H9 (cell line): ENCODE measurements around the gene RAPGEF3. TPM values are rescaled to one million over a fixed set of nuclear protein-coding genes. Genes with fewer than 3 reads are reported as not detected.

Experiments used
- DNase-seq: peaks from one replicate; pipeline ENCODE4 v3.0.0-alpha.2; 2017
- H2AFZ ChIP-seq: one replicate; pipeline ENCODE4 v1.6.1; 2013; ENCODE audit warnings: mild to moderate bottlenecking, low read length, control low read depth, moderate library complexity
- H2AK5ac ChIP-seq: 2 replicates; pipeline ENCODE4 v1.6.1; 2013; ENCODE audit warnings: low read length, control low read depth, mixed read lengths; ENCODE audit not compliant: insufficient read length
- H2BK120ac ChIP-seq: one replicate; pipeline ENCODE4 v1.6.1; 2013; ENCODE audit warnings: low read depth, mild to moderate bottlenecking, low read length, control low read depth, inconsistent platforms; ENCODE audit not compliant: poor library complexity, severe bottlenecking
- H2BK12ac ChIP-seq: 2 replicates; pipeline ENCODE4 v1.6.1; 2013; ENCODE audit warnings: low read length, control low read depth, mixed read lengths, low read depth; ENCODE audit not compliant: insufficient read length
- H2BK15ac ChIP-seq: 2 replicates; pipeline ENCODE4 v1.6.1; 2013; ENCODE audit warnings: low read depth, low read length, control low read depth
- H2BK20ac ChIP-seq: one replicate; pipeline ENCODE4 v1.6.1; 2013; ENCODE audit warnings: low read depth, mild to moderate bottlenecking, low read length, control low read depth, inconsistent platforms; ENCODE audit not compliant: poor library complexity, severe bottlenecking
- H2BK5ac ChIP-seq: 2 replicates; pipeline ENCODE4 v1.6.1; 2013; ENCODE audit warnings: low read length, control low read depth, mixed read lengths; ENCODE audit not compliant: insufficient read length
- H3K14ac ChIP-seq: 2 replicates; pipeline ENCODE4 v1.6.1; 2013; ENCODE audit warnings: low read length, control low read depth; ENCODE audit not compliant: insufficient read depth
- H3K18ac ChIP-seq: 2 replicates; pipeline ENCODE4 v1.6.1; 2013; ENCODE audit warnings: low read depth, mild to moderate bottlenecking, mixed read lengths, low read length, control low read depth; ENCODE audit not compliant: insufficient read length
- H3K23ac ChIP-seq: 2 replicates; pipeline ENCODE4 v1.6.1; 2013; ENCODE audit warnings: low read length, control low read depth, mixed read lengths, low read depth; ENCODE audit not compliant: insufficient read length
- H3K23me2 ChIP-seq: 2 replicates; pipeline ENCODE4 v1.6.1; 2013; ENCODE audit warnings: low read depth, mild to moderate bottlenecking, mixed read lengths, low read length, control low read depth; ENCODE audit not compliant: insufficient read length, poor library complexity, severe bottlenecking
- H3K27ac ChIP-seq: 2 replicates; pipeline ENCODE4 v1.5.1; 2013; ENCODE audit warnings: low read length, control low read depth, mixed read lengths, low read depth; ENCODE audit not compliant: insufficient read length
- H3K27me3 ChIP-seq: 2 replicates; pipeline ENCODE4 v1.6.1; 2013; ENCODE audit warnings: low read length, control low read depth, inconsistent platforms; ENCODE audit not compliant: insufficient read depth
- H3K4ac ChIP-seq: 2 replicates; pipeline ENCODE4 v1.6.1; 2013; ENCODE audit warnings: low read depth, mild to moderate bottlenecking, control low read depth, inconsistent platforms, low read length, moderate library complexity
- H3K4me1 ChIP-seq: 2 replicates; pipeline ENCODE4 v1.6.1; 2013; ENCODE audit warnings: low read length, control low read depth, inconsistent platforms; ENCODE audit not compliant: insufficient read depth
- H3K4me2 ChIP-seq: 2 replicates; pipeline ENCODE4 v1.6.1; 2013; ENCODE audit warnings: low read length, control low read depth, mixed read lengths; ENCODE audit not compliant: insufficient read length, insufficient read depth
- H3K56ac ChIP-seq: 2 replicates; pipeline ENCODE4 v1.6.1; 2013; ENCODE audit warnings: low read depth, mild to moderate bottlenecking, mixed read lengths, low read length, control low read depth; ENCODE audit not compliant: insufficient read length
- H3K79me1 ChIP-seq: 2 replicates; pipeline ENCODE4 v1.6.1; 2013; ENCODE audit warnings: low read depth, mild to moderate bottlenecking, moderate library complexity, low read length, control low read depth, inconsistent platforms; ENCODE audit not compliant: insufficient read depth, poor library complexity, severe bottlenecking
- H3K79me2 ChIP-seq: 2 replicates; pipeline ENCODE4 v1.6.1; 2013; ENCODE audit warnings: low read length, control low read depth, inconsistent platforms; ENCODE audit not compliant: insufficient read depth
- H3K9ac ChIP-seq: 2 replicates; pipeline ENCODE4 v1.6.1; 2013; ENCODE audit warnings: low read length, control low read depth, mixed read lengths; ENCODE audit not compliant: insufficient read length; ENCODE audit errors: extremely low read depth
- H3K9me3 ChIP-seq: one replicate; pipeline ENCODE4 v1.6.1; 2013; ENCODE audit warnings: low read depth, low read length, inconsistent platforms; ENCODE audit not compliant: control insufficient read depth
- H3T11ph ChIP-seq: one replicate; pipeline ENCODE4 v1.6.1; 2013; ENCODE audit warnings: mild to moderate bottlenecking, low read length, control low read depth, inconsistent platforms
- H4K20me1 ChIP-seq: one replicate; pipeline ENCODE4 v1.6.1; 2013; ENCODE audit not compliant: control insufficient read depth, insufficient read length, insufficient read depth
- H4K5ac ChIP-seq: 2 replicates; pipeline ENCODE4 v1.6.1; 2013; ENCODE audit warnings: low read depth, mild to moderate bottlenecking, mixed read lengths, low read length, control low read depth; ENCODE audit not compliant: insufficient read length
- H4K8ac ChIP-seq: replicated peaks from 2 replicates; pipeline ENCODE4 v1.6.1; 2013; ENCODE audit warnings: low read length, control low read depth, mixed read lengths, low read depth; ENCODE audit not compliant: insufficient read length
- H4K91ac ChIP-seq: 2 replicates; pipeline ENCODE4 v1.6.1; 2013; ENCODE audit warnings: low read depth, mild to moderate bottlenecking, moderate library complexity, mixed read lengths, low read length, control low read depth; ENCODE audit not compliant: insufficient read length
- H3K27ac Mint-ChIP-seq, 3 experiments: 2 replicates in 2 of 3; 3 replicates in 1 of 3; pipeline ENCODE4 v1.8.0; 2020 to 2021; ENCODE audit warnings: mixed read lengths in 3 of 3, mild to moderate bottlenecking in 1 of 3, moderate library complexity in 1 of 3
- H3K27me3 Mint-ChIP-seq: 2 replicates; pipeline ENCODE4 v1.8.0; 2021; ENCODE audit warnings: low read depth, mild to moderate bottlenecking, moderate library complexity, mixed read lengths
- H3K36me3 Mint-ChIP-seq, 3 experiments: 2 replicates in 2 of 3; 3 replicates in 1 of 3; pipeline ENCODE4 v1.8.0; 2020 to 2021; ENCODE audit warnings: low read depth in 3 of 3, mixed read lengths in 3 of 3; ENCODE audit not compliant: insufficient read depth in 1 of 3
- H3K4me1 Mint-ChIP-seq, 2 experiments: 2 replicates each; pipeline ENCODE4 v1.8.0; 2020; ENCODE audit warnings: mixed read lengths in 2 of 2
- H3K4me3 Mint-ChIP-seq, 2 experiments: 2 replicates in 1 of 2; 3 replicates in 1 of 2; pipeline ENCODE4 v1.8.0; 2020 to 2021; ENCODE audit warnings: mild to moderate bottlenecking in 2 of 2, mixed read lengths in 2 of 2, moderate library complexity in 1 of 2
- H3K9me3 Mint-ChIP-seq, 2 experiments: 2 replicates in 1 of 2; 3 replicates in 1 of 2; pipeline ENCODE4 v1.8.0; 2020; ENCODE audit warnings: mild to moderate bottlenecking in 2 of 2, mixed read lengths in 2 of 2, moderate library complexity in 1 of 2
- CTCF ChIP-seq: fragments of 200-600 bp; sonication (generic); conservative IDR thresholded peaks from 3 replicates; pipeline ENCODE4 v1.8.0; 2021; ENCODE audit warnings: antibody characterized with exemption, mild to moderate bottlenecking
- WGBS: extraction: QIAGEN DNeasy Blood & Tissue Kit; methylation state at CpG from one replicate; pipeline ENCODE4 v1.1.7; 2013; ENCODE audit warnings: missing lambda C conversion rate, low lambda C conversion rate, mixed read lengths; ENCODE audit not compliant: insufficient read length; ENCODE audit errors: extremely low coverage; 5-methylcytosine and 5-hydroxymethylcytosine counted together
- total RNA-seq: library from RNA; stranded (reverse); gene quantifications from 2 replicates; pipeline ENCODE4 v1.2.1, GENCODE V29; 2021

Gene RAPGEF3
- total RNA-seq, 1 experiment from 2014 or later = 7.4 TPM

- Histone ChIP-seq H2BK15ac (no peak overlapping the region), H3K79me2 (peaks cover 4% of the 10 kb centered on the region; the same call in 1 of the 2 replicates), H2AK5ac (no peak overlapping the region), H3K27me3 (no peaks in the 10 kb centered on the region), H3K23me2 (no peaks in the 10 kb centered on the region), H3K9me3 (no peaks in the 10 kb centered on the region), H3K4ac (no peak overlapping the region), H3K27ac (no peak overlapping the region), H3K79me1 (no peaks in the 10 kb centered on the region), H2BK5ac (no peak overlapping the region), H4K5ac (no peak overlapping the region), H2BK20ac (no peak overlapping the region), H2BK120ac (no peak overlapping the region), H3K4me1 (peaks cover 2% of the 10 kb centered on the region; the same call in 1 of the 2 replicates), H2BK12ac (no peak overlapping the region), H3K23ac (no peak overlapping the region), H4K20me1 (peaks cover 2% of the 10 kb centered on the region), H2AFZ (no peak overlapping the region), H3K9ac (no peak overlapping the region), H3T11ph (no peak overlapping the region), H3K56ac (no peak overlapping the region), H4K91ac (no peak overlapping the region), H3K4me2 (no peak overlapping the region), H4K8ac (no peak overlapping the region), H3K18ac (no peak overlapping the region), H3K14ac (no peak overlapping the region)
- DNase-seq = no peak
- TF ChIP-seq CTCF = peak; percentile 64
- Mint-ChIP-seq H3K27ac (peak overlapping the region in 2 of 3 experiments; percentile 53 to 80; a peak in 4 of 7 replicates), H3K9me3 (no peaks in the 10 kb centered on the region; a peak in 1 of 5 replicates), H3K27me3 (no peaks in the 10 kb centered on the region; the same call in 1 of the 2 replicates), H3K4me1 (peaks cover 37 to 53% of the 10 kb centered on the region in 2 experiments), H3K4me3 (no peak overlapping the region), H3K36me3 (peaks cover 6 to 27% (median 22%) of the 10 kb centered on the region in 3 experiments; a peak in 6 of 7 replicates)
- no CpG with 5 or more reads among the region's 5 CpGs for WGBS
Observed at GRCh38 chr12:47802312-47802711, 43.6 kb upstream of the RAPGEF3 start.
